Activated naive CD4-positive, alpha-beta T cell treated with anti-CD3 and anti-CD28 coated beads for 36 hours (primary cell): ENCODE measurements around the gene TNS1. TPM values are rescaled to one million over a fixed set of nuclear protein-coding genes. Genes with fewer than 3 reads are reported as not detected.
"Not testable (repeated sequence)": the region's sequence is repeated elsewhere in the genome, so short reads cannot be mapped to it uniquely, and the experiment has no call there.

ENCODE experiments used
- CTCF ChIA-PET: fragments of 350-600 bp; sonication (Branson Sonifier 250); formaldehyde crosslinking; loops from one replicate; lab custom pipeline; 2021; ENCODE audit warnings: antibody characterized with exemption; lab: Charles Lee
- DNase-seq: peaks from one replicate; pipeline ENCODE4 v3.0.0-alpha.2; 2020
- H3K27ac Mint-ChIP-seq: one replicate; pipeline ENCODE4 v1.8.0; 2021; ENCODE audit warnings: mild to moderate bottlenecking, mixed read lengths
- H3K27me3 Mint-ChIP-seq: one replicate; pipeline ENCODE4 v1.8.0; 2021; ENCODE audit warnings: low read depth, mixed read lengths
- H3K36me3 Mint-ChIP-seq: one replicate; pipeline ENCODE4 v1.8.0; 2021; ENCODE audit warnings: low read depth, mixed read lengths
- H3K4me1 Mint-ChIP-seq: one replicate; pipeline ENCODE4 v1.8.0; 2021; ENCODE audit warnings: low read depth, mixed read lengths
- H3K4me3 Mint-ChIP-seq: one replicate; pipeline ENCODE4 v1.8.0; 2021; ENCODE audit warnings: mild to moderate bottlenecking, moderate library complexity, mixed read lengths
- H3K9me3 Mint-ChIP-seq: one replicate; pipeline ENCODE4 v1.8.0; 2021; ENCODE audit warnings: mixed read lengths
- intact Hi-C: fragments of 100-400 bp; cut with micrococcal nuclease; formaldehyde crosslinking; loops from one replicate; pipeline ENCODE4 v1.15.1; 2023
- total RNA-seq, 2 experiments: library from RNA; stranded (reverse); gene quantifications; one replicate each; pipeline ENCODE4 v1.2.3, GENCODE V29; 2021

Gene TNS1
- under 1 TPM; 0.40 to 0.74 TPM for total RNA-seq

DNA sequence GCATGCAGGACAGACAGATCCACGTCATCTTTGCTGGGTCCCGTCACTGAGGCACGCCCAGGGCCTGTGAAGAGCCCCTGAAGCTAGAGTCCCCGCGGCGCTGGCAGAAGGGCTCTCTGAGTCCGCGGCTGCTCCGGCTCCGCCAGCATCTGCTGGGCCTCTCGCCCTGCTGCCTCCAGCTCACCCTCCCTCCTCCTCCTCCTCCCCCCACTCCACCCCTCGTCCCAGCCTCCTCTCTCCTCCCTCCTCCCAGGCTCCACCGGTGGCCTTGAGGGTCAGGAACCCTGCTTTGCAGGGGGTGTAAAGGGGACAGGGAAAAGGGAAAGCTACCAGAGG, at the start of gene TNS1:
Gene TNS1, minus strand, starts transcription at position 151 of the 336 bp plus-strand sequence. Its CDS starts 123 bp downstream, at position 28.
- Mint-ChIP-seq H3K9me3 (no peaks in the 10 kb centered on the region), H3K4me3 (no peak within 1 kb of the TSS), H3K27me3 (peaks cover 3% of the 10 kb centered on the region), H3K27ac (no peak within 1 kb of the TSS), H3K36me3 (no peaks in the 10 kb centered on the region), H3K4me1 (no peaks in the 10 kb centered on the region)
- CTCF ChIA-PET: interaction anchor here (1.4 kb wide), 1 partner anchor 9 kb away, joined by 4 read pairs; no protein-coding TSS in a partner anchor
- intact Hi-C loops: no loop called here
- DNase-seq: no peak

- Mint-ChIP-seq H3K9me3 (peaks cover 11% of the 10 kb centered on the region), H3K4me3 (no peak overlapping the region), H3K36me3 (peaks cover 5% of the 10 kb centered on the region), H3K4me1 (no peaks in the 10 kb centered on the region), H3K27ac (no peak overlapping the region), H3K27me3 (peaks cover 7% of the 10 kb centered on the region)
- intact Hi-C loops: no loop called here
- CTCF ChIA-PET: interaction anchor here (0.9 to 1.3 kb wide), 2 partner anchors 17 to 267 kb away, joined by 3 to 5 read pairs; partner anchors contain the start of gene RUFY4
- DNase-seq: no peak
Measured at GRCh38 chr2:218051903-218052302, 49.1 kb upstream of the TNS1 start.

DNA sequence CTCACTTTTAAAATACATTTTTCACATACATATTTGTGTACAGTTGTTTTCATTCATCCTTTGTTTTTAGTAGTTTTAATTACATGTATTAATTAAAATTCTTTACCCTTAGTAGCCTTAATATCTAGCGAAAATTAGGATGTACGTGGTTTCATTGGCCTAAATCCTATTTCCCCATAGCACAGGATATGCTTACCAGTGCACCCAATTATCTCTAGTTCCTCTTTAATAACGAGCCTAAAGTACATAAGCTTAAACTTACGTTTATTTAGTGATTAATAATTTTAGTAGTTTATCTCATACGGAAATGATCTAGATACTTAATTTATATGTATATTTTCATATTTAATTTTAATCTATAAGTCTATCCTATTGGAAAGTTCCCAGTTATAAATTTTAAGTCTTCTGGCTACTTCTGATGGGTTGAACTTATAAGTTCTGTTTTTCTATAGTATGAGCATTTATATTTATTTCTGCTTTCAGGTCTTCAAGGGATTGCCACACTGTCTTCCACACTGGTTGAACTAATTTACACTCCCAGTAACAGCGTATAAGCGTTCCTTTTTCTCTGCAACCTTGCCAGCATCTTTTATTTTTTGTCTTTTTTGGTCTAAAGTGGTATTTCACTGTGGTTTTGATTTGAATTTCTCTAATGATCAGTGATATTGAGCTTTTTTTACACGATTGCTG, 44.9 kb upstream of the TNS1 start:
- peaks cover 20% of the 10 kb centered on the region for H3K9me3 Mint-ChIP-seq
- CTCF ChIA-PET: no interaction called here
- no peak for DNase-seq
- H3K27me3 Mint-ChIP-seq: peaks cover 5% of the 10 kb centered on the region
- no peak overlapping the region for H3K4me3 Mint-ChIP-seq
- no peaks in the 10 kb centered on the region for H3K4me1 Mint-ChIP-seq
- no peak overlapping the region for H3K27ac Mint-ChIP-seq
- intact Hi-C loops: no loop called here
- peaks cover 10% of the 10 kb centered on the region for H3K36me3 Mint-ChIP-seq

- Mint-ChIP-seq H3K9me3 (peaks cover 20% of the 10 kb centered on the region), H3K4me1 (peaks cover 7% of the 10 kb centered on the region), H3K27ac (no peak overlapping the region), H3K27me3 (peaks cover 5% of the 10 kb centered on the region), H3K4me3 (no peak overlapping the region), H3K36me3 (peaks cover 12% of the 10 kb centered on the region)
- CTCF ChIA-PET: interaction anchor here (0.6 kb wide), 2 partner anchors 50 to 476 kb away, joined by 3 to 4 read pairs; no protein-coding TSS in a partner anchor
- intact Hi-C loops: no loop called here
- no peak for DNase-seq
Measured at GRCh38 chr2:218046238-218046637, 43.4 kb upstream of the TNS1 start.

- intact Hi-C loops, H3K27ac Mint-ChIP-seq: not testable (repeated sequence)
Measured at GRCh38 chr2:218044599-218044998, 41.8 kb upstream of the TNS1 start.

GRCh38 chr2:218043701-218044109, 40.9 kb upstream of the TNS1 start:
- peaks cover 6% of the 10 kb centered on the region for H3K36me3 Mint-ChIP-seq
- H3K27ac Mint-ChIP-seq: no peak overlapping the region
- peaks cover 2% of the 10 kb centered on the region for H3K27me3 Mint-ChIP-seq
- CTCF ChIA-PET: interaction anchor here (1.2 to 2.6 kb wide), 3 partner anchors 9 to 255 kb away, joined by 6 to 9 read pairs (median 7); partner anchors contain the start of gene RUFY4
- intact Hi-C loops: no loop called here
- peaks cover 9% of the 10 kb centered on the region for H3K4me1 Mint-ChIP-seq
- no peak for DNase-seq
- peaks cover 9% of the 10 kb centered on the region for H3K9me3 Mint-ChIP-seq
- no peak overlapping the region for H3K4me3 Mint-ChIP-seq

More at GRCh38 chr2:218044599-218044998, 41.8 kb upstream of the TNS1 start:
- DNase-seq, H3K4me1 Mint-ChIP-seq, H3K36me3 Mint-ChIP-seq, H3K4me3 Mint-ChIP-seq, H3K27me3 Mint-ChIP-seq: not testable (repeated sequence)
- peaks cover 12% of the 10 kb centered on the region for H3K9me3 Mint-ChIP-seq
- CTCF ChIA-PET: interaction anchor here (2.6 kb wide), 1 partner anchor 256 kb away, joined by 9 read pairs; no protein-coding TSS in a partner anchor

GRCh38 chr2:218043100-218043499, 40.3 kb upstream of the TNS1 start:
- peaks cover 9% of the 10 kb centered on the region for H3K4me1 Mint-ChIP-seq
- H3K27me3 Mint-ChIP-seq: peaks cover 2% of the 10 kb centered on the region
- H3K27ac Mint-ChIP-seq: no peak overlapping the region
- no peak overlapping the region for H3K4me3 Mint-ChIP-seq
- H3K36me3 Mint-ChIP-seq: peaks cover 6% of the 10 kb centered on the region
- peaks cover 8% of the 10 kb centered on the region for H3K9me3 Mint-ChIP-seq
- CTCF ChIA-PET: interaction anchor here (1.2 to 2.6 kb wide), 4 partner anchors 8 to 258 kb away, joined by 6 to 9 read pairs (median 7); partner anchors contain the start of gene RUFY4
- no peak for DNase-seq
- intact Hi-C loops: no loop called here

- H3K27ac Mint-ChIP-seq: peak overlapping the region; percentile 57
- intact Hi-C loops: no loop called here
- peaks cover 6% of the 10 kb centered on the region for H3K36me3 Mint-ChIP-seq
- CTCF ChIA-PET: interaction anchor here (0.6 to 2.7 kb wide), 9 partner anchors 9 to 256 kb away, joined by 3 to 12 read pairs (median 7); partner anchors contain the start of gene RUFY4
- H3K27me3 Mint-ChIP-seq: peaks cover 2% of the 10 kb centered on the region
- no peak overlapping the region for H3K4me3 Mint-ChIP-seq
- H3K4me1 Mint-ChIP-seq: peaks cover 9% of the 10 kb centered on the region
- peaks cover 8% of the 10 kb centered on the region for H3K9me3 Mint-ChIP-seq
- no peak for DNase-seq
Measured at GRCh38 chr2:218041302-218042168, 38.7 kb upstream of the TNS1 start.

DNA sequence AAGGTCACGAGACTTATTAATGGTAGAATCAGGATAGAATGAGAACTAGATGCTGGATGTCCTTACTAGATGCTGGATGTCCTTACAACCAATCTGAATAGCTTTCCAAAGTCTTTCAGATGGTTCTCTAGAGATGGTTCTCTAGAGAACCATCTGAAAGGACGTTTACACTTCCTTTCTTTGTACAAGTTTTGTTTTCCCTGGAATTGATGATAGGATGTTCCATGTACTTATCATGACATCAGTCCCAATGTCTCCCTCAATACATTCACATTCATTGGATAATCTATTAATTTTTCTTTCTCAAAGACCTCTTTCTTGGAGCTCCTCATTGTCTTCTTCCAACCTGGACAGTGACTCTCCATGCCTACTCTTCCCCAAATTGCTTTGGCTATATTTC, 38.1 kb upstream of the TNS1 start:
- CTCF ChIA-PET: interaction anchor here (0.9 to 2.7 kb wide), 5 partner anchors 8 to 252 kb away, joined by 3 to 12 read pairs (median 9); no protein-coding TSS in a partner anchor
- peaks cover 8% of the 10 kb centered on the region for H3K9me3 Mint-ChIP-seq
- peaks cover 9% of the 10 kb centered on the region for H3K4me1 Mint-ChIP-seq
- H3K36me3 Mint-ChIP-seq: peaks cover 6% of the 10 kb centered on the region
- intact Hi-C loops: no loop called here
- no peak overlapping the region for H3K27ac Mint-ChIP-seq
- H3K4me3 Mint-ChIP-seq: no peak overlapping the region
- H3K27me3 Mint-ChIP-seq: peaks cover 2% of the 10 kb centered on the region
- no peak for DNase-seq

DNA sequence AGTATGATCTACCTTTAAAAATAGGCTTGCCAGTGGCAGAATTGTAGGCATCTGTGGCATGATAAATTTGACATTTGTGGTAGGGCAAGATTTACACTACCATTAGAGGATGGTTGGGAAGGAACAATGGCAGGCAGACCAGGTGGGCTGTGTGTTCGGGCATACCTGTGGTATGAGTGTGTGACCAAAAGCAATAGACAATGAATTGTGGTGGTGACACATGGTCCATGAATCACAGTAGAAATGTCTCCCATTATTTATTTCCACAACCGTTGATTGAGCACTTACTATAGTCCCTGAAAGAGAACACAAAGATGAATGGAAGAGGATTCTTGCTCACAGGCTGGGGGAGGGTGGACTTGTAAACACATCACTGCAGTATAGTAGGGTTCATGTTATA, 36.4 kb upstream of the TNS1 start:
- no peak for DNase-seq
- Mint-ChIP-seq H3K4me1 (peaks cover 10% of the 10 kb centered on the region), H3K4me3 (no peak overlapping the region), H3K27ac (no peak overlapping the region), H3K9me3 (peaks cover 2% of the 10 kb centered on the region), H3K27me3 (peaks cover 2% of the 10 kb centered on the region), H3K36me3 (peaks cover 2% of the 10 kb centered on the region)
- CTCF ChIA-PET: interaction anchor here (1.1 to 2.8 kb wide), 3 partner anchors 30 to 253 kb away, joined by 4 to 15 read pairs (median 12); partner anchors contain the start of gene RUFY4
- intact Hi-C loops: no loop called here

- Mint-ChIP-seq H3K9me3 (no peaks in the 10 kb centered on the region), H3K27ac (no peak overlapping the region), H3K4me3 (no peak overlapping the region), H3K36me3 (no peaks in the 10 kb centered on the region), H3K27me3 (peaks cover 2% of the 10 kb centered on the region), H3K4me1 (peaks cover 5% of the 10 kb centered on the region)
- no peak for DNase-seq
- intact Hi-C loops: loop anchor here (2.0 kb wide), 1 partner anchor 150 kb away; no protein-coding TSS in a partner anchor
- CTCF ChIA-PET: interaction anchor here (0.9 to 1.7 kb wide), 2 partner anchors 35 to 246 kb away, joined by 3 to 6 read pairs; no protein-coding TSS in a partner anchor
Measured at GRCh38 chr2:218036371-218036770, 33.6 kb upstream of the TNS1 start.
